Epithelial cell of esophagus (primary cell): ENCODE measurements around the gene KRTAP19-1.

Experiments
- DNase-seq: peaks from one replicate; pipeline ENCODE4 v3.0.0; 2010; ENCODE audit warnings: low read depth
- H3K4me3 ChIP-seq: 2 replicates; pipeline ENCODE4 v1.5.1; 2011; ENCODE audit warnings: mild to moderate bottlenecking, low read length, control low read depth
- TF ChIP-seq, protein P1 (sequence below): IDR thresholded peaks from 2 replicates; pipeline ENCODE4 v1.5.1; 2011; ENCODE audit warnings: low read depth, mild to moderate bottlenecking, low read length, control low read depth, inconsistent platforms; ENCODE audit not compliant: insufficient read depth; ENCODE audit errors: missing control alignments

KRTAP19-1 gene

GRCh38 chr21:30448514-30448913, 31.7 kb downstream of the KRTAP19-1 start:
- H3K4me3 ChIP-seq: no peak overlapping the region
- TF ChIP-seq, protein P1, sequence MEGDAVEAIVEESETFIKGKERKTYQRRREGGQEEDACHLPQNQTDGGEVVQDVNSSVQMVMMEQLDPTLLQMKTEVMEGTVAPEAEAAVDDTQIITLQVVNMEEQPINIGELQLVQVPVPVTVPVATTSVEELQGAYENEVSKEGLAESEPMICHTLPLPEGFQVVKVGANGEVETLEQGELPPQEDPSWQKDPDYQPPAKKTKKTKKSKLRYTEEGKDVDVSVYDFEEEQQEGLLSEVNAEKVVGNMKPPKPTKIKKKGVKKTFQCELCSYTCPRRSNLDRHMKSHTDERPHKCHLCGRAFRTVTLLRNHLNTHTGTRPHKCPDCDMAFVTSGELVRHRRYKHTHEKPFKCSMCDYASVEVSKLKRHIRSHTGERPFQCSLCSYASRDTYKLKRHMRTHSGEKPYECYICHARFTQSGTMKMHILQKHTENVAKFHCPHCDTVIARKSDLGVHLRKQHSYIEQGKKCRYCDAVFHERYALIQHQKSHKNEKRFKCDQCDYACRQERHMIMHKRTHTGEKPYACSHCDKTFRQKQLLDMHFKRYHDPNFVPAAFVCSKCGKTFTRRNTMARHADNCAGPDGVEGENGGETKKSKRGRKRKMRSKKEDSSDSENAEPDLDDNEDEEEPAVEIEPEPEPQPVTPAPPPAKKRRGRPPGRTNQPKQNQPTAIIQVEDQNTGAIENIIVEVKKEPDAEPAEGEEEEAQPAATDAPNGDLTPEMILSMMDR: no peak
- DNase-seq: no peak

GRCh38 chr21:30447056-30447455, 33.1 kb downstream of the KRTAP19-1 start:
- TF ChIP-seq, protein P1: no peak
- H3K4me3 ChIP-seq: no peak overlapping the region

DNA sequence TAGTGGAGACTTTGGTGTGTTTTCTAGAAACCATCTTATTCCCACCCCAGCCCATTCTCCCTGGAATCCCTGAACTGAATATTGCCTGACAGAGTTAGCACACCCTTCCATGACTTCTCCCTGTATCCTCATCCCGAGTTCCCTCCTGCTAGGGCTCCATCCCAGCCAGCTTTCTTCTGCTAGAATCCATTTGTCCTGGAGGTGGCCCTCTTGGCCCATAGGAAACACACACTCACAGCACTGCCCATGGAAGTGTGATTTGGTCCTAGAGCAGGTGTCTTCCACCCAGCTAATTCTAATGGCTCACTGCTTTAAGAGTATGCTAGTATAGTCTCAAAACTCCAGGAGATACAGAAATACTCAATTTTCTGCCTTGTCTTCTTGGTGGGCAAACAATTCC, 36.0 kb downstream of the KRTAP19-1 start:
- DNase-seq: peak; percentile 6
- H3K4me3 ChIP-seq: no peak overlapping the region
- TF ChIP-seq, protein P1: peak; percentile 33

More at GRCh38 chr21:30447056-30447455, 33.1 kb downstream of the KRTAP19-1 start:
- DNase-seq: no peak

GRCh38 chr21:30443226-30443625, 36.9 kb downstream of the KRTAP19-1 start:
- H3K4me3 ChIP-seq: no peak overlapping the region
- TF ChIP-seq, protein P1: no peak
- no peak for DNase-seq

GRCh38 chr21:30439975-30440374, 40.2 kb downstream of the KRTAP19-1 start, which contains the start of gene KRTAP15-1:
Gene KRTAP15-1, plus strand, starts transcription at chr21:30440275. Its CDS starts 53 bp downstream, at chr21:30440328.
- DNase-seq: no peak
- TF ChIP-seq, protein P1: no peak
- H3K4me3 ChIP-seq: no peak within 1 kb of the TSS

GRCh38 chr21:30437010-30437565, 43.1 kb downstream of the KRTAP19-1 start:
- no peak for DNase-seq
- no peak overlapping the region for H3K4me3 ChIP-seq
- TF ChIP-seq, protein P1: no peak

GRCh38 chr21:30434033-30434631, 46.0 kb downstream of the KRTAP19-1 start:
- peak; percentile 62 for DNase-seq
- TF ChIP-seq, protein P1: peak; percentile 85

More at GRCh38 chr21:30434033-30434631, 46.0 kb downstream of the KRTAP19-1 start:
- no peak overlapping the region for H3K4me3 ChIP-seq
